GM21737 (cell line): ENCODE data around the gene FNBP1.
A peak's percentile ranks its signal among the peaks of the same experiment; 100 is the strongest.

ENCODE experiments used
- ATAC-seq: cut with Tn5 transposase; IDR thresholded peaks from one replicate; pipeline ENCODE4 v1.9.1; 2021; ENCODE audit warnings: mild to moderate bottlenecking, moderate library complexity; ENCODE audit not compliant: unreplicated experiment

The FNBP1 gene

GRCh38 chr9:129932303-129933151 lies 110.5 kb downstream of the FNBP1 start:
- no peak for ATAC-seq

- ATAC-seq: no peak
Observed at GRCh38 chr9:129930743-129931142, 112.2 kb downstream of the FNBP1 start.

GRCh38 chr9:129929496-129930125 lies 113.4 kb downstream of the FNBP1 start:
- ATAC-seq: no peak

GRCh38 chr9:129923589-129923988 lies 119.4 kb downstream of the FNBP1 start:
- ATAC-seq: no peak

- no peak for ATAC-seq
Observed at GRCh38 chr9:129921905-129922304, 121.1 kb downstream of the FNBP1 start.

GRCh38 chr9:129919841-129920240 lies 123.1 kb downstream of the FNBP1 start:
- no peak for ATAC-seq

- no peak for ATAC-seq
Observed at GRCh38 chr9:129919277-129919676, 123.7 kb downstream of the FNBP1 start.

GRCh38 chr9:129918296-129918950 lies 124.6 kb downstream of the FNBP1 start:
- ATAC-seq: no peak

GRCh38 chr9:129916707-129917106 lies 126.3 kb downstream of the FNBP1 start:
- no peak for ATAC-seq

- no peak for ATAC-seq
Observed at GRCh38 chr9:129914051-129914450, 128.9 kb downstream of the FNBP1 start.

- no peak for ATAC-seq
Observed at GRCh38 chr9:129910628-129911567, 132.1 kb downstream of the FNBP1 start.

- no peak for ATAC-seq
Observed at GRCh38 chr9:129909851-129910250, 133.1 kb downstream of the FNBP1 start.

GRCh38 chr9:129908906-129909305 lies 134.1 kb downstream of the FNBP1 start:
- ATAC-seq: no peak

GRCh38 chr9:129907201-129907600 lies 135.8 kb downstream of the FNBP1 start:
- ATAC-seq: no peak

GRCh38 chr9:129906298-129906697 lies 136.7 kb downstream of the FNBP1 start:
- no peak for ATAC-seq

GRCh38 chr9:129904734-129905133 lies 138.3 kb downstream of the FNBP1 start:
- no peak for ATAC-seq

- ATAC-seq: no peak
Observed at GRCh38 chr9:129902740-129903134, 140.3 kb downstream of the FNBP1 start.

- ATAC-seq: no peak
Observed at GRCh38 chr9:129901993-129902739, 140.8 kb downstream of the FNBP1 start.

GRCh38 chr9:129900263-129901027 lies 142.5 kb downstream of the FNBP1 start:
- peak; percentile 69 for ATAC-seq
